Activated CD4-positive, alpha-beta memory T cell treated with anti-CD3 and anti-CD28 coated beads, Interleukin-2, amount 10 ng/mL, durations not matched to agents 7 days and 5 days (primary cell): ENCODE data around the gene ANKRD28. TPM values are rescaled to one million over a fixed set of nuclear protein-coding genes. Genes with fewer than 3 reads are reported as not detected.

Experiments
- CTCF ChIA-PET: fragments of 350-600 bp; sonication (Branson Sonifier 250); formaldehyde crosslinking; loops from one replicate; lab custom pipeline; 2021; ENCODE audit warnings: antibody characterized with exemption, inconsistent platforms; lab: Charles Lee
- POLR2A ChIA-PET: fragments of 350-600 bp; sonication (Branson Sonifier 250); formaldehyde crosslinking; loops from one replicate; lab custom pipeline; 2021; ENCODE audit warnings: antibody characterized with exemption; lab: Charles Lee
- DNase-seq: peaks from one replicate; pipeline ENCODE4 v3.0.0-alpha.2; 2020
- H3K27ac Mint-ChIP-seq: one replicate; pipeline ENCODE4 v1.8.0; 2021; ENCODE audit warnings: mild to moderate bottlenecking, mixed read lengths
- H3K27me3 Mint-ChIP-seq: one replicate; pipeline ENCODE4 v1.8.0; 2021; ENCODE audit warnings: mixed read lengths
- H3K36me3 Mint-ChIP-seq: one replicate; pipeline ENCODE4 v1.8.0; 2021; ENCODE audit warnings: low read depth, mixed read lengths
- H3K4me1 Mint-ChIP-seq: one replicate; pipeline ENCODE4 v1.8.0; 2021; ENCODE audit warnings: mixed read lengths
- H3K4me3 Mint-ChIP-seq: one replicate; pipeline ENCODE4 v1.8.0; 2021; ENCODE audit warnings: mild to moderate bottlenecking, mixed read lengths
- H3K9me3 Mint-ChIP-seq: one replicate; pipeline ENCODE4 v1.8.0; 2021; ENCODE audit warnings: mixed read lengths
- total RNA-seq, 2 experiments: library from RNA; stranded (reverse); gene quantifications; one replicate each; pipeline ENCODE4 v1.2.3, GENCODE V29; 2021

Gene ANKRD28
- total RNA-seq, 2 experiments from 2014 or later, result 56.5 to 56.6 TPM

GRCh38 chr3:15649341-15649740, 148.4 kb downstream of the ANKRD28 start:
- H3K9me3 Mint-ChIP-seq, result peaks cover 12% of the 10 kb centered on the region
- ChIA-PET POLR2A (interaction anchor here (0.7 kb wide), 1 partner anchor 50 kb away, joined by 3 read pairs; no protein-coding TSS in a partner anchor), CTCF (no interaction called here)
- no peak overlapping the region for H3K4me3 Mint-ChIP-seq
- H3K36me3 Mint-ChIP-seq, result peaks cover 24% of the 10 kb centered on the region
- no peak overlapping the region for H3K27ac Mint-ChIP-seq
- no peak for DNase-seq
- H3K27me3 Mint-ChIP-seq, result peaks cover 9% of the 10 kb centered on the region
- peaks cover 47% of the 10 kb centered on the region for H3K4me1 Mint-ChIP-seq

GRCh38 chr3:15647611-15648167, 150.1 kb downstream of the ANKRD28 start:
- Mint-ChIP-seq H3K9me3 (peaks cover 12% of the 10 kb centered on the region), H3K4me1 (peaks cover 47% of the 10 kb centered on the region), H3K4me3 (peak overlapping the region; percentile 19), H3K27me3 (peaks cover 9% of the 10 kb centered on the region), H3K27ac (peak overlapping the region; percentile 73), H3K36me3 (peaks cover 26% of the 10 kb centered on the region)
- POLR2A ChIA-PET, result interaction anchor here (1.0 to 3.6 kb wide), 6 partner anchors 12 to 169 kb away, joined by 3 to 30 read pairs (median 6); partner anchors contain the start of genes ANKRD28, BTD and HACL1
- peak; percentile 84 for DNase-seq
- CTCF ChIA-PET, result interaction anchor here (0.9 to 4.0 kb wide), 2 partner anchors 11 to 17 kb away, joined by 5 to 13 read pairs; no protein-coding TSS in a partner anchor

GRCh38 chr3:15646851-15647511, 150.8 kb downstream of the ANKRD28 start:
- H3K4me1 Mint-ChIP-seq, result peaks cover 47% of the 10 kb centered on the region
- H3K4me3 Mint-ChIP-seq, result peak overlapping the region; percentile 19
- CTCF ChIA-PET, result interaction anchor here (0.9 to 4.0 kb wide), 4 partner anchors 10 to 16 kb away, joined by 5 to 13 read pairs (median 8); no protein-coding TSS in a partner anchor
- POLR2A ChIA-PET, result interaction anchor here (1.0 to 3.6 kb wide), 6 partner anchors 11 to 169 kb away, joined by 3 to 30 read pairs (median 6); partner anchors contain the start of genes ANKRD28, BTD and HACL1
- DNase-seq, result no peak
- H3K27ac Mint-ChIP-seq, result peak overlapping the region; percentile 73
- peaks cover 9% of the 10 kb centered on the region for H3K27me3 Mint-ChIP-seq
- H3K9me3 Mint-ChIP-seq, result peaks cover 12% of the 10 kb centered on the region
- peaks cover 30% of the 10 kb centered on the region for H3K36me3 Mint-ChIP-seq

- peaks cover 47% of the 10 kb centered on the region for H3K4me1 Mint-ChIP-seq
Observed at GRCh38 chr3:15645740-15646501, 151.9 kb downstream of the ANKRD28 start.

GRCh38 chr3:15645246-15645645, 152.5 kb downstream of the ANKRD28 start:
- CTCF ChIA-PET, result interaction anchor here (0.6 to 4.0 kb wide), 5 partner anchors 8 to 952 kb away, joined by 3 to 13 read pairs (median 6); no protein-coding TSS in a partner anchor
- POLR2A ChIA-PET, result interaction anchor here (1.4 kb wide), 1 partner anchor 152 kb away, joined by 4 read pairs; the partner anchor contains the start of gene ANKRD28
- Mint-ChIP-seq H3K36me3 (peaks cover 29% of the 10 kb centered on the region), H3K4me1 (peaks cover 47% of the 10 kb centered on the region), H3K4me3 (no peak overlapping the region), H3K27me3 (peaks cover 6% of the 10 kb centered on the region), H3K9me3 (peaks cover 9% of the 10 kb centered on the region), H3K27ac (peak overlapping the region; percentile 66)
- no peak for DNase-seq

More at GRCh38 chr3:15645740-15646501, 151.9 kb downstream of the ANKRD28 start:
- H3K9me3 Mint-ChIP-seq, result peaks cover 12% of the 10 kb centered on the region
- DNase-seq, result no peak
- H3K27me3 Mint-ChIP-seq, result peaks cover 9% of the 10 kb centered on the region
- peak overlapping the region; percentile 66 for H3K27ac Mint-ChIP-seq
- POLR2A ChIA-PET, result interaction anchor here (1.4 to 3.6 kb wide), 3 partner anchors 10 to 151 kb away, joined by 3 to 30 read pairs (median 4); partner anchors contain the start of gene ANKRD28
- CTCF ChIA-PET, result interaction anchor here (0.6 to 4.0 kb wide), 5 partner anchors 9 to 951 kb away, joined by 3 to 13 read pairs (median 6); no protein-coding TSS in a partner anchor
- no peak overlapping the region for H3K4me3 Mint-ChIP-seq
- peaks cover 33% of the 10 kb centered on the region for H3K36me3 Mint-ChIP-seq

GRCh38 chr3:15638891-15639262, 158.9 kb downstream of the ANKRD28 start:
- POLR2A ChIA-PET, result no interaction called here
- no peak overlapping the region for H3K4me3 Mint-ChIP-seq
- H3K4me1 Mint-ChIP-seq, result peaks cover 40% of the 10 kb centered on the region
- CTCF ChIA-PET, result no interaction called here
- no peaks in the 10 kb centered on the region for H3K27me3 Mint-ChIP-seq
- peaks cover 9% of the 10 kb centered on the region for H3K36me3 Mint-ChIP-seq
- no peaks in the 10 kb centered on the region for H3K9me3 Mint-ChIP-seq
- H3K27ac Mint-ChIP-seq, result no peak overlapping the region
- no peak for DNase-seq

GRCh38 chr3:15638193-15638890, 159.4 kb downstream of the ANKRD28 start:
- no peaks in the 10 kb centered on the region for H3K27me3 Mint-ChIP-seq
- H3K27ac Mint-ChIP-seq, result no peak overlapping the region
- DNase-seq, result no peak
- no peak overlapping the region for H3K4me3 Mint-ChIP-seq
- no peaks in the 10 kb centered on the region for H3K9me3 Mint-ChIP-seq
- ChIA-PET CTCF (interaction anchor here (2.3 kb wide), 1 partner anchor 8 kb away, joined by 13 read pairs; no protein-coding TSS in a partner anchor), POLR2A (interaction anchor here (5.3 kb wide), 1 partner anchor 9 kb away, joined by 30 read pairs; no protein-coding TSS in a partner anchor)
- H3K36me3 Mint-ChIP-seq, result peaks cover 9% of the 10 kb centered on the region
- H3K4me1 Mint-ChIP-seq, result peaks cover 40% of the 10 kb centered on the region

- Mint-ChIP-seq H3K4me1 (peaks cover 41% of the 10 kb centered on the region), H3K27ac (peak overlapping the region; percentile 81), H3K27me3 (no peaks in the 10 kb centered on the region), H3K9me3 (no peaks in the 10 kb centered on the region), H3K36me3 (peaks cover 7% of the 10 kb centered on the region), H3K4me3 (no peak overlapping the region)
- ChIA-PET POLR2A (interaction anchor here (5.3 kb wide), 1 partner anchor 10 kb away, joined by 30 read pairs; no protein-coding TSS in a partner anchor), CTCF (interaction anchor here (0.9 to 4.1 kb wide), 5 partner anchors 9 to 180 kb away, joined by 3 to 18 read pairs (median 4); no protein-coding TSS in a partner anchor)
- DNase-seq, result no peak
Observed at GRCh38 chr3:15637131-15637951, 160.4 kb downstream of the ANKRD28 start.

- CTCF ChIA-PET, result interaction anchor here (0.9 to 4.1 kb wide), 7 partner anchors 10 to 181 kb away, joined by 3 to 18 read pairs (median 6); no protein-coding TSS in a partner anchor
- Mint-ChIP-seq H3K4me1 (peaks cover 51% of the 10 kb centered on the region), H3K27me3 (no peaks in the 10 kb centered on the region), H3K27ac (peak overlapping the region; percentile 81), H3K9me3 (no peaks in the 10 kb centered on the region), H3K36me3 (peaks cover under 1% of the 10 kb centered on the region), H3K4me3 (peak overlapping the region; percentile 14)
- POLR2A ChIA-PET, result interaction anchor here (0.7 to 5.3 kb wide), 3 partner anchors 11 to 161 kb away, joined by 3 to 30 read pairs (median 4); no protein-coding TSS in a partner anchor
- DNase-seq, result peak; percentile 56
Observed at GRCh38 chr3:15636028-15636709, 161.6 kb downstream of the ANKRD28 start.

- no peak overlapping the region for H3K4me3 Mint-ChIP-seq
- no peaks in the 10 kb centered on the region for H3K36me3 Mint-ChIP-seq
- no peaks in the 10 kb centered on the region for H3K27me3 Mint-ChIP-seq
- no peak for DNase-seq
- CTCF ChIA-PET, result interaction anchor here (0.9 to 4.1 kb wide), 5 partner anchors 11 to 178 kb away, joined by 3 to 18 read pairs (median 6); no protein-coding TSS in a partner anchor
- POLR2A ChIA-PET, result interaction anchor here (1.2 to 5.3 kb wide), 2 partner anchors 12 to 162 kb away, joined by 3 to 30 read pairs; no protein-coding TSS in a partner anchor
- H3K27ac Mint-ChIP-seq, result peak overlapping the region; percentile 81
- peaks cover 60% of the 10 kb centered on the region for H3K4me1 Mint-ChIP-seq
- H3K9me3 Mint-ChIP-seq, result no peaks in the 10 kb centered on the region
Observed at GRCh38 chr3:15635121-15635661, 162.6 kb downstream of the ANKRD28 start.
